GM18868 (cell line): ENCODE measurements around the gene XPO1.
"Not testable (repeated sequence)": the region's sequence is repeated elsewhere in the genome, so short reads cannot be mapped to it uniquely, and the experiment has no call there.

Experiments
- ATAC-seq: cut with Tn5 transposase; IDR thresholded peaks from one replicate; pipeline ENCODE4 v1.9.1; 2021; ENCODE audit warnings: mild to moderate bottlenecking, moderate library complexity; ENCODE audit not compliant: unreplicated experiment

The XPO1 gene

GRCh38 chr2:61536572-61537276 lies 1.4 kb downstream of the XPO1 start:
- ATAC-seq = peak; percentile 55

GRCh38 chr2:61536180-61536571 lies 2.0 kb downstream of the XPO1 start:
- no peak for ATAC-seq

- ATAC-seq = no peak
Observed at GRCh38 chr2:61535449-61535848, 2.7 kb downstream of the XPO1 start.

DNA sequence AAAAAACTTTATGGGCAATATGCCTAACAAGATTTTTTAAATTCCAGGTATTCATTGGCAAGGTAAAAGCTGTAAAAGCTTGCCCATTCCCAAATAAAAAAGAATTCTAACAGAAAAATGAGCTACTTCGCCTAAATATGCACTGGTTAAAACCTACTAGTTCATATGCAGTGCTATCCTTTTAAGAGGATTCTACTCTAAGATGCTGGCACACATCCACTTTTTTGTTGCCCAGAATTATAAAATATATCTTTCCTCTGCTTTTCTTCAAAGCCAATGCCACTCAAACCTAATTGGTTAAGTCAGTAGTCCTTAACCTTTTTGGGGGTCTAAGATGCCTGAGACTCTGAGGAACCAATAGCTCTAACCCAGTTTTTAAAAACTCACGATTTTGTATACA lies 3.2 kb downstream of the XPO1 start:
- no peak for ATAC-seq

GRCh38 chr2:61530749-61531148 lies 7.4 kb downstream of the XPO1 start:
- ATAC-seq = no peak

GRCh38 chr2:61529944-61530735 lies 8.0 kb downstream of the XPO1 start:
- no peak for ATAC-seq

GRCh38 chr2:61520261-61520660 lies 17.9 kb downstream of the XPO1 start:
- no peak for ATAC-seq

- ATAC-seq = no peak
Observed at GRCh38 chr2:61512768-61513398, 25.3 kb downstream of the XPO1 start.

- ATAC-seq = no peak
Observed at GRCh38 chr2:61510674-61511671, 27.2 kb downstream of the XPO1 start.

GRCh38 chr2:61504949-61505348 lies 33.2 kb downstream of the XPO1 start:
- ATAC-seq = no peak

- ATAC-seq = no peak
Observed at GRCh38 chr2:61499060-61499459, 39.1 kb downstream of the XPO1 start.

DNA sequence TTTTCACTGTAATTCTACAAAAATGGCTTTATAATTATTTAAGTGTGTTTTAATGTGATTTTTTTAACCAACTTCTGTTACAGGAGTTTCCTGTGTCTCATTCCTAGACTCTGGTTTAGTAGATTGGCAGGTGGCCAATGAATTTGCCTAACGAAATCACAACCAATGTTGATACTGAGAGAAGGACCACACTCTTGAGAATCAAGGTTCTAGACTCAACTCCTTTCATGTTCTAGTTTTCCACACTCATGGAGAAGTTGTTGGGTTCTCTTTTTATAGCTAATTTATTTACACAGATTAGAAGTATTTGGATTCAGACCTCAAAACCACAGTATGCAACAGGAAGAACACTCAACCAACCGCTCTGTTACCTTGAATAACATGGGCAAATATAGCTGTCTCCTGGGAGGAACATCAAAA lies 44.6 kb downstream of the XPO1 start:
- no peak for ATAC-seq

DNA sequence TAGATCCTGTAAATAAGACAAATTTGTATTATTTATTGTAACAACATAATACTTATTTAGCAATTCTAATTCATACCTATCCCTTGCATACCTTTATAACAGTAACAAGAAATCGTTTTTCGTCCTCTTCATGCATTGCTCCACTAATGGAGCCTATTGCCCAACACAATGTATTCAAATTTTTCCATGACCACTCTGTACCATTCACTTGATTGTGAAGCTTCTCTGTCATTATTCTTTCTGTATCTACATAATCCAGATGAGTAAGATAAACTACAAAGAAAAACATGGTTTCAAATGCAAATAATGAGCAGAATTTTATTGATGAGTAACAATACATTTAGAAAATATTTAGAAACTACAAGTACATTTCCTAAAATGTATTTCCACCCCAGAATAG lies 45.7 kb downstream of the XPO1 start:
- no peak for ATAC-seq

GRCh38 chr2:61485281-61485680 lies 52.9 kb downstream of the XPO1 start:
- no peak for ATAC-seq

- no peak for ATAC-seq
Observed at GRCh38 chr2:61478086-61478485, 60.1 kb downstream of the XPO1 start.

GRCh38 chr2:61476929-61477589 lies 61.1 kb downstream of the XPO1 start:
- not testable (repeated sequence) for ATAC-seq

GRCh38 chr2:61471905-61472805 lies 66.0 kb downstream of the XPO1 start:
- no peak for ATAC-seq

GRCh38 chr2:61470965-61471904 lies 66.9 kb downstream of the XPO1 start, which contains the start of gene USP34:
USP34 (minus strand) TSS chr2:61471087; CDS start chr2:61470692, 395 bp downstream.
- peak; percentile 83 for ATAC-seq
